GM18517 (cell line): ENCODE results near the gene QPCT.
"Not testable (repeated sequence)": the region's sequence is repeated elsewhere in the genome, so short reads cannot be mapped to it uniquely, and the experiment has no call there.

ENCODE experiments used
- ATAC-seq: cut with Tn5 transposase; IDR thresholded peaks from one replicate; pipeline ENCODE4 v1.9.1; 2021; ENCODE audit warnings: mild to moderate bottlenecking, moderate library complexity; ENCODE audit not compliant: unreplicated experiment

The QPCT gene

DNA sequence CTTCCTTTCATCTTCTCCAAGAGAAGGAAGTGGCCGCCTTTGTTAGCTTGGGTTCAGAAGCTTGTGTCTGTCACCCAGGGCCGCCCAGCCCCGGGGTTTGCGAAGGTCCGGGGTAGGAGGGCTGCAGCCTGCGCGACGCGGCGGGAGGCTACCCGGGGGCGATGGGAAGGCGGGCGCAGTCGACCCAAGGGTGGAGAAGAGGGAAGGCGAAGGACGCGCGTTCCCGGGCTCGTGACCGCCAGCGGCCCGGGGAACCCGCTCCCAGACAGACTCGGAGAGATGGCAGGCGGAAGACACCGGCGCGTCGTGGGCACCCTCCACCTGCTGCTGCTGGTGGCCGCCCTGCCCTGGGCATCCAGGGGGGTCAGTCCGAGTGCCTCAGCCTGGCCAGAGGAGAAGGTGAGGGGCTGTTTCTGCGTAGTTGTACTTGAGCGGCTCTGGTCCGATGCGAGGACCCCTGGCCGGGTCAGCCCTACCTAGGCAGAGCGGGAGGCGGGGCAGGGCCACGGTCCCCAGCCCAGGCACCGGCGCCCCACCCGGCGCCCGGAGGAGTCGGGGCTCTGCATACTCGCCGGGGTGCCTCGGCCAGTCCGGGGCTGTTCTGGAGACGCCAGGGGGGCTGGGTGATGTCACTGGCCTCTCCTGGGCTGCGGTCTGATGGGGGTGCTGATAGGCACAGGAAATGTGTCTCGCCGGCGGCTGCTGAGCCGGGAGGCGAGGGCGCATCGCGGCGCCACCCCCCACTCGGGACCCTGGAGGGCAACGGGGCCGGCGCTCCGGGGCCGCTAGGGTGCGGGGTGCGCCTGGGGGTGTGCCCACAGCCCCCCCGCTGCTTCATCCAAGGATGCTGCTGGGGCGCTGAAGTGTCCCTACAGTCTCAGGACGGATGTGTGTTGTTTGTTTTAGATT lies at the start of gene QPCT:
Gene QPCT, plus strand, starts transcription at position 178 of the 909 bp plus-strand sequence. Its CDS starts 102 bp downstream, at position 280.
- ATAC-seq, result no peak

DNA sequence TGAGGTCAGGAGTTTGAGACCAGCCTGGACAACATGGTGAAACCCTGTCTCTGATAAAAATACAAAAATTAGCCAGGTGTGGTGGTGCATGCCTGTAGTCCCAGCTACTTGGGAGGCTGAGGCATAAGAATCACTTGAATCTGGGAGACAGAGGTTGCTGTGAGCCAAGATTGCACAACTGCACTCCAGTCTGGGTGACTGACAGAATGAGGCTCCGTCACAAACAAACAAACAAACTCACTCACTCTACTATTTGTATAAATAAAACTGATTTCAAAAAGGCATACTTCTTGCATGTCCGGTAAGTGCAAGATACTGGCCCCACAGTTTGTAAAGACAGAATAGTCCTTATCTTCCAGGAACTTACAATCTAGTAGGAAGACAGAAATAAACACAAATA lies 49.6 kb upstream of the QPCT start:
- ATAC-seq, result not testable (repeated sequence)

DNA sequence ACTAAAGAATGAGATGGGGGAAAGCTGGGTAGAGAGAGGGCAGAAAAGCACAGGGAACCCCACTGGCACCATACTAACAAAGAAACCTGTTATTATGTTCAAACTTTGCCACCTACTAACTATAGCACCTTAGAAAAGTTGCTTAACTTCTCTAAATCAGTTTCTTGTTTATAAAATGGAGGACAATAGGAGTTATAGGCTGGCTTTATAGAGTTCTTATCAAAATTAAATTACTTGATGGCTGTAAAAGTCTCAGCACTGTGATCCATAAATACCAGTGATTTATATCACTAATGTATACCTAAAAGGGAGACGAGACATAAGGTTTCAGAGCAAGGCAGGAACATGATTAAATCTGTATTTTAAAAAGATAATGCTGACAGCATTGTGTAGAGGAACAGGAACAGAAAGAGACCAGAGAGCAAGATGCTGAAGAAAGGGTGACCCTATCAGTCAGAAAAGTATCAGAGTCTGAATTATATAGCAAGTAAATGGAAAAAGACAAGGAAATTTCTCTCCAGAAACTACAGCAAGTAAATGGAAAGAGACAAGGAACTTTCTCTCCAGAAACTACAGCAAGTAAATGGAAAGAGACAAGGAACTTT lies 48.9 kb upstream of the QPCT start:
- ATAC-seq, result no peak

DNA sequence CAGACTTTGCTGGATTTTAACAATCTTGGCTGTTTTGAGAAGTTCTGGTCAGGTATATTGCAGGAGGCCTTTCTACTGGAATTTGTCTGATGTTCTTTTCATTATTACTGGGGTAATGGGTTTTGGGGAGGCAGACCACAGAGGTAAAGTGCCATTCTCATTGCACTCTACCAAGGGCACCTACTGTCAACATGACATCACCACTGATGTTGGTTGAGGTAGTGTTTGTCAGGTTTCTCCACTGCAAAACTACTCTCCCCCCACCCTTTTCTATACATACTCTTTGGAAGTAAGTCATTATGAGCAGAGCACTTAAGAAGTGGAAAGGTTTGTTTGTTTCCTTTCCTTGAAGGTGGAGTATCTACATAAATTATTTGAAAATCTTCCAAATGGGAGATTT lies 46.8 kb upstream of the QPCT start:
- no peak for ATAC-seq

DNA sequence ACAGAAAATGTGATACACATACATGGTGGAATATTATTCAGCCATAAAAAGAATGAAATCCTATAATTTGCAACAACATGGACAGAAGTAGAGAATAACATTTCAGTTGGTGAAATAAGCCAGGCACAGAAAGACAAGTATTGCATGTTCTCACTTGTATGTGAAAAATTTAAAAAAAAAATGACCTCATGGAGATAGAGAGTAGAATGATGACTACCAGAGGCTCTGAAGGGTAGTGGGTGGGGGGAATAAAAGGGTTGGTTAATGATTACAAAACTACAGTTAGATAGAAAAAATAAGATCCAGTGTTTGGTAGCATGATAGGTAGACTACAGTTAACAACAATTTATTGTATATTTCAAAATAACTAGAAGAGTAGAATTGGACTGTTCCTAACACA lies 44.3 kb upstream of the QPCT start:
- ATAC-seq, result no peak

DNA sequence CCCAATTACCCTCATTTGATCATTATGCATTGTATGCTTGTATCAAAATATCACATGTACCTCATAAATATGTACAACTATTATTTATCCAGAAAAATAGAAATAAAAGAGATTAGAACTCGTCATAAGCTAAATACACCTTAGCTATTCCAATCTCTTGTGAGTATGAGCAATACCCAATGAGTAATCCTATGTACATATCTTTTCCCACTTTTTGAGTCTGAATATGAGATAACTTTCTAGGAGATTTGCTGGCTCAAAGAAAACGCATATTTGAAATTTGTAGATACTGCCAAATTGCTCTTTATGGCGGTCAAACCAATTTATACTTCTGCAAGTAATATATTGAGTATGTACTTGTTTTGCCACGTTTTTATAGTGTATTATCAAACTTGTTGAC lies 43.9 kb upstream of the QPCT start:
- no peak for ATAC-seq

DNA sequence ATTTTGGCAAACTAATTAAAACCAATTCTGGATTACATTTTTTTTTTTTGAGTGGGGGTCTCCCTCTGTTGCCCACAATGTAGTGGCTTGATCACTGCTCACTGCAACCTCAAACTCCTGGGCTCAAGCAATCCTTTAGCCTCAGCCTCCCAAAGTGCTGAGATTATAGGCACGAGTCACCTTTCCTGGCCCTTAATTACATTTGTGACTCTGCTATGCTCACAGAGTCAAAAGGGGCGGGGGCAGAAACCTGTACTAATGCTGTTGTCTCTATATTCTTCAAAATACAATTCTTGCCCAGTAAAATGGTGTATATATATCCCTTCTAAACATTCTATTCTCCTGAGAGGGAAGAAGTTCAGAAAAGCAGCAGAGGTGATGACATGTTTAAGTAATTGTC lies 43.0 kb upstream of the QPCT start:
- no peak for ATAC-seq

DNA sequence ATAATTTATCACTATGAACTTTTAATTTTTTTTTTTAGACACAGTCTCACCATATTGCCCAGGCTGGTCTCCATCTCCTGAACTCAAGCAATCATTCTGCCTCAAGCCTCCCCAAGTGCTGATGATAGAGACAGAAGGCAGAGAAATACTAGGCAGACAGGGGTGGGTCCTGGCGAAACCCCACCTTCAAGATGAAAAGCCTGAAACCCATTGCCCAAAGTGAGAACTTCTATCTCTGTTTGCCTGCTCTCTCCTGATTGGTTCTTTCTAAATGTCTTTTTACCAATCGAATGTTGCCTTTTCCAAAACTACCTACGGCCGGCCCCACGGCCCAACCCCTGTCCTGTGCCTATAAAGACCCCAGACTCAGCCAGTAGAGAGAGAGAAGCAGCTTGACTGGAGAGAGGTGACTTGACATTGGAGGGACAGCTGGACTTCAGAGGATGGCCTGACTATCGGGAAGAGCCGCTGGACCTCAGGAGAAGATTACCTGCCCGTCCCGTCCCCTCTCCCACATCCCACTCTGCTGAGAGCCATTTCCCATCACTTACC lies 41.7 kb upstream of the QPCT start:
- ATAC-seq, result no peak

DNA sequence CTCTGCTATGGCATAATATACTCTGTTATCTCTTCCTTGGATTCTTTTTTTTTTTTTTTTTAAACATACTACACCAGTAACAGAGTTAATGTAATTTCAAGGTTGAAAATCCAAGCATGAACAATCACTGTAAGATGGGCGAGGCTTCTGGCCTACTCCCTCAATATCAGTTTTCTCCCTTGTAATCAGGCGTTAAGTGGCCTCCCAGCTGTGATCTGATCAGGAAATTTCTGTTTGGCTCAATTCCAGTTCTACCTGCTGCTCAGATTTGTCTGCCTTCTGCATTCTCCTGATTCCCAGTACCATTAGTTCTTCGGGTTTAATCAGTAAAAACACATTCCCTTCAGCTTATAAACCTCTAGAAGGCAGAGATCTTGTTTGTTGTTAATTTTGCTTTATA lies 38.4 kb upstream of the QPCT start:
- no peak for ATAC-seq

DNA sequence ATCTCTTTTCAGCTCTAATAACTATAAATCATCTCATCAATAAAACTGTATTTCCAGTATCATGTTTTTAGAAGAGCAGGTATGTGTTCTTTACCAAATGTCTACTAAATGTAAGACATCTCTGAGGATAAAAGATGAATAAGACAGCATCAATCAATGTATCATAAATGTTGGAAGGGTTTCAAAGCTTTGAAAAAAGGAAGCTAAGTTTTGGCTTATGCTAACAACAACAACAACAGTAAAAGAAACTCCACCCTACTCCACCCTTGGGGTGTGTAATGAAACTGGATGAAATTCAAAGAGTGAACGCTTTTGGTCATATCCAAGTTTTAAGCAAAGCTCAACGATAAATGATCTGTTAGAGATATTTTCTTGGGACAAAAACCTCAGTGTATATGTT lies 36.9 kb upstream of the QPCT start:
- no peak for ATAC-seq

DNA sequence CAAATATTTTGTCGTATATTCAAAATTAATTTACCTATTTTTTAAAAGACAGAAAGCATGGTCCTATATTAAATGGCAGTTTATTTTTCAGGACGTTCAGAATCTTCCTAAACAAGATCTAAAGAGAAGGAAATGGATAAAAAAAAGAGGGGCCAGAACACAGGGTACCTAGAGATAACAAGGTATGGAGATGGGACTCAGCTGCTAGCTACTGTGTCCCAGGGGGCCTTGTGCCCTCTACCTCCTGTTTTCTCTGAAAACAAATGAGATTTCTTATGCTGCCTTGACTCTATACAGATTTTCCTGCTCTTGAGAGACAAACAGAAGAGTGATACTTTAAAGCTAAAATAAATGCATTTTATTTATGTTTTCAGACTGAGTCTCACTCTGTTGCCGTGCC lies 29.1 kb upstream of the QPCT start:
- no peak for ATAC-seq

DNA sequence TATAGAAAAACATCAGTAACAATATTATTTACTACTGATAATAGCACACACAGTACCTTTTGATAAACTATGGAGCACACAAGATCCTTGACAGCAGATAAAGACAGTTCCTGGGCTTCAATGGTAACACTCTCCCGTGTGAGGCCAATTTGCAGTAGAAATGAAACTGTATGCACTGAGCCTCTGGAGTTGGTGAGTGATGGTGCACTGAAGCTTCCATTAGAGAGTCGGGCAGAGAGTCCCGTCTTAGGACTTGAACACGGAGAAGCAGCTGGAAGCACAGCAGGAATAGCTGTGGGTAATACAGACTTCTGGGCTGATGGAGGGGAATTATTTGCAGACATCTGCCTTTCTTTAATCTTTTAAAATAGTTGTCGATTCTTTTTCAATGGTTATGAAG lies 28.2 kb upstream of the QPCT start:
- no peak for ATAC-seq

DNA sequence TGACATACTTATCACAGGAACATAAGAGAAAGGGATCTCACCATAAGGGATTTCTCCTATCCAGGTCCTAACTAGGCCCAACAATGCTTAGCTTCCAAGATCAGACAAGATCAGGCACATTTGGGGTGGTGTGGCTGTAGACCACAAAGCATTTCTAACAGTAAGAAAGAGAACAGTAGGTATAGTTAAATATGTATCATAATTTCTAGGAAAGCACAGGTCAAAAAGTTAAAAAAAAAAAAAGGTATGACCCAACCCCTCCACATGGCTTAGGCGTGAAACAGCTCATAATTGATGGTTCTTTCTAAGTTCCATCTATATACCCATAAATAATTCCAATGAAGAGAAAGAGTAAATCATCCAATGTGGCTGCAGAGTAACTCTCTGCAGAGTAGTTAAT lies 26.7 kb upstream of the QPCT start:
- ATAC-seq, result no peak

DNA sequence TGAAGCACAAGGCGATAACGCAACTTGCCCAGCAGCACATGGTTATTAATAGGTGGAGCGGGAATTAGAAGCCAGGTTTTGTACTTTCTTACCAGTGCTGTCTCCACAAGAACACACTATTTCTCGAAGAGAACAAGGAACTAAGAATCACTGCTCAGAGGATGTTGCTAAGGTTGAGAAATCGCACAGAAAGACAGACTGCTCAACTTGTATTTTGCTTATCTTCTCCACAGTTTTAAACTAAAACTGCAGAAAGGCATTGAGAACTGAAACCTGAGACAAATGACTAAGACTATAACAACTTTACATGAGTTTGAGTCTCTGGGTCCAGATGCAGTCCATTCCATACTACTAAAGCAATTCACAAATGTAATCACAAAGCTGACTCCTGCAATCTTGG lies 26.0 kb upstream of the QPCT start:
- peak; percentile 87 for ATAC-seq

DNA sequence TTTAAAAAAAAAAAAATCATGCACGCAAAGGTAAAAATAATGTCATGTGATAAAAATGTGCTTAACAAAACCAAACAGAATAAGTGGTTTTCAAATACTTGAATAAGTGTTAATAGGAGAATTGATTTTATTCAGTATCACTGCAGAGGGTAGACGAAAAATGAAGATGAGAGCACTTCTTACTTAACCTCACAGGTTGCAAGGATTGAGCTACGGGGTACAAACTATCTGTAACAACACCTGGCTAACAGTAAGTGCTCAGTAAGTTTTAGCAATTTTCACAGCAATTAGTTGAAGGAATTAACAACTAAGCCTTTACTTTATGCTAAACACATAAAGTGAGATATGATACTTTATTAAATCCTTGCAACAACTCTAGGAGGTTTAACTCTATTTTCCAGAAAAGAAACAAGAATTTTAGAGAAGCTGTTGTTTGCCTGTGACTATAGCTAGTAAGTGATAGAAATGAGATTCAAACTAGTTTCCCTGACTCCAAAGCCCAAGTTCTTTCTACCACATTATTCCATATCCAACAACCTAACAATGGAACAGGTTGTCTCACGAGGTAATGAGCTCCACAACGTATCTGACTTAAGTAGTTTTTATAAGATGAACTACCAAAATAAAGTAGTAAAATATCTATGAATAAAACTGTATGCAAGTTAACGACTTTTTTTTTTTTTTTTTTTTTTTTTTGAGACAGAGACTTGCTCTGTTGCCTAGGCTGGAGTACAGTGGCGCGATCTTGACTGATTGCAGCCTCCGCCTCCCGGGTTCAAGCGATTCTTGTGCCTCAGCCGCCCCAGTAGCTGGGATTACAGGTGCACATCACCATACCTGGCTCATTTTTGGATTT lies 24.4 kb upstream of the QPCT start:
- no peak for ATAC-seq

DNA sequence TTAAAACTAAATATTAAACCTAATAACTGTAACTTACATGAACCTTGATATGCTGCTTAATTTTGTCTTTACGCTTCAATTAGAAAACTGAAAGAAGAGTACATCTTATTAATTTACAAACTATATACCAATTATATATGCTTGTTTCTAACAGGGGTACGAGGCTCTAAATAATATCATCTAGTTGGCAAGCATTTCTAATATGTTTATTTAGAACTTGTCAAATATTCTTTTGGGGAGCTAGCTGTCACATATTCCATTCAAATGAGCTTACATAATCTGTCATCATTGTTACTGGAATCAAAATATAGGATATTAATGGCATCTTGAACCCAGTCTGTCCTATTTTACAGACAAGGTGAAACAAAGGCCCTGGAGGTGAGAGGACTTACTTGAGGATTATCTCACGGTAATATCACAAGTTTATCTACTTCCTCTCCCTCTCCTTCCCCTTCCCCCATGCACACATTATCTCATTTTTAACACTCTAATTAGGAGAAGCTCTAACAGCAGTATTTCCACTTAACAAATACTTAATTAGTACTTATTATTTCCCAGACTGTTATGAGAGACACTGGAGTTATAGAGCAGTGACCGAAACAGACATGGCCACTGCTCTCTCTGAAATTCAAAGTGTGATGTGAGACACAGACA lies 23.3 kb upstream of the QPCT start:
- no peak for ATAC-seq

DNA sequence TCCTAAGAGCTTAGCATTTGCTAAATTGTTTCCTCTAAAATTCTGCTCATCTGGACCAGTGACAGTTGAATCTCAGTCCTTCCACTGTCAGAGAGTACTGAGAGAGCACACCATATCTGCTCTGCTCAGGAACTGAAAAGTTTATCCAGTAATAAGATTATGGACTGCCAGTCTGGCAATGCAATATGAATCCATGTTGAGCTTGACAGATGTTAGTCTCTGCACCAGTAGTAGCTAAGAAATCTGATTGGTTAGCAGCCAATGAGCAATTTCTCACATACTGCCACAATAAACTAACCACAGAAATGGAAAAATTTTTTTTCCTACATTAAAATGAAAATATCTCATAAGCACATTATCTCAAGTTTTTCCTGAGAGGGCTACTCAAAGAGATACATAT lies 22.1 kb upstream of the QPCT start:
- no peak for ATAC-seq

DNA sequence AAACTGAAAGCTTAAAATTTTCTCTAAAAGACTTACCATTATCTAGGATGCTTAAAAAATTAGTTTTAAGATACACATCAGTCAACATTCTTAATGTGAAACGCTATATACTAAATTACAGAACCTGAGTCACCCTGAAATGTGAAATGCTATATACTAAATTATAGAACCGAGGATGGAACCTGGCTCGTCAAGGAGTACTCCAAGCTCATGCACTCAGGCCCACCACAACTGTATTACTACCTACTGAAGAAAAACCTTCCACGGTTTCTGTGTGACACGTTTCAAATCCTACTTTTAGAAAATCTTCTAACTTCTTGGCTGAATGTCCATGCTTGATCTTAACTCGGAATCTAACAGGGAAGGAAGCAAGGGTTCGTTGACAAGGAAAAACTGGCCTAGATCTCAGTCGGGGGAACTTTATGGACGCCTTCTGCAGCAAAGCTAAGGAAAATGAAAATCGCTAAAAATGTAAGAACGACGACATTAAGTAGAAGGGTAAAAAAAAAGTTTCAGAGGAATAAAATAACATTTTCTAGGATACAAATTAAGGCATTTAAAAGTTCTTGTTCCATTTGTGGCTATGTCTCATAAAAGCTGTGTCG lies 21.2 kb upstream of the QPCT start:
- ATAC-seq, result no peak

DNA sequence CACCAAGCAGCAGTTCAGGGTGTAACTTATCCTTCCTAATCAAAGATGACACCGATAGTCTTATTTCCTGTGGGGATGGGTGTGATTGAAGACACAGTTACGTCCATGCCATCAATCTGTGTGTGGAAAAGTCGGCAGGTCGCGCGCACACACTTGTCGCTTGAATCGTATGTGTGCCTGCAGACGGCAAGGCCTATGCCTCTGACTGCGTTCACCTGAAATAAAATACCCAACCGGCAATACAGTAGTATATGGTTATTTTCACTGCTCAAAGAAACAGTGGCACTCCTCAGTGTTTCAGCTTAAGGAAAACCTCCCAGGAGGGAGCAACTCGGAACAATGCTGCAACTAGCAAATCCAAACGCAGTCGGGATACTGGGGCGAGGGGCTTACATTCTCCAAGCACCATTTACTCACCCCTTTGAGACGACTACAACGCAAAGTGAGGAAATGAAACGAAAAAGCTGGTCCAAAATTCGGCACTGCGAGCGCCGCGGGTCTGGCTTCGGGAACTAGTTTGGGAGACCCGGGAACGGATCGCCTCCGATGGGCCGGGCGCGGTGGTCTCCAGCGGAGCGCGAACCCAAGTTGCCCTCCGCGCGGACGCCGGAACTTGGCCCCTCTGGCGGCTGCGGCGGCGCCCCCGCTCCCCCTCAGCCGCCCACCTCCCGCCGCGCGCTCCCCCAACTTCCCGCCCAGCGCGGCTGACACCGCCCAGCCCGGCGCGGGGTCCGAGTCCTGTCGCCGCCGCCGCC lies 20.5 kb upstream of the QPCT start:
- peak; percentile 34 for ATAC-seq

DNA sequence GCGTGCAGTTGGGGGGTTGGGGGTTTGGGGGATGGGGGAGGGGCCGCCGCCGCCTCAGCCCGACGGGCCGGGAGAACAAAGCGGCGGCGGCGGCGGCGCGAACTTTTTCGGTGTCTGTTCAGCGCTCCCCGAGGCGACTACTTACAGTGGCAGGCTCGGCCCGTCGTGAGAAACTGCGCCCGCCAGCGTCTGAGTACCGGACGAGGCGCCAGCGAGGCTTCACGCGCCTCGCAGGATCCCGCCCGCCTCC lies 20.0 kb upstream of the QPCT start:
- no peak for ATAC-seq
